HepG2 (cell line): ENCODE measurements around the gene ENO1. TPM values are rescaled to one million over a fixed set of nuclear protein-coding genes. Genes with fewer than 3 reads are reported as not detected.
A peak's percentile ranks its signal among the peaks of the same experiment; 100 is the strongest.

ENCODE experiments used
- HOXA5 ChIP-seq: sonication (generic); formaldehyde crosslinking; IDR thresholded peaks from 2 replicates; pipeline ENCODE4 v1.4.0; 2020; ENCODE audit warnings: missing genetic modification reagents
- KDM5B ChIP-seq: sonication (generic); formaldehyde crosslinking; IDR thresholded peaks from 2 replicates; pipeline ENCODE4 v1.4.0; 2020; ENCODE audit warnings: missing genetic modification reagents, mild to moderate bottlenecking, borderline replicate concordance
- KMT2B ChIP-seq: IDR thresholded peaks from 2 replicates; pipeline ENCODE4 v1.6.1; 2016; ENCODE audit warnings: missing genetic modification reagents, missing compliant biosample characterization
- RBM22 ChIP-seq: fragments of 200-400 bp; formaldehyde crosslinking; optimal IDR thresholded peaks from 2 replicates; pipeline ENCODE3; 2017; ENCODE audit warnings: mild to moderate bottlenecking, low read length, moderate library complexity
- STAG1 ChIP-seq: sonication (generic); formaldehyde crosslinking; IDR thresholded peaks from 2 replicates; pipeline ENCODE4 v1.4.0; 2020; ENCODE audit warnings: missing genetic modification reagents
- TFAP4 ChIP-seq: sonication (generic); IDR thresholded peaks from 2 replicates; pipeline ENCODE4 v1.6.1; 2016; ENCODE audit warnings: low read depth, borderline replicate concordance
- XRCC5 ChIP-seq: fragments of 200-400 bp; formaldehyde crosslinking; optimal IDR thresholded peaks from 2 replicates; pipeline ENCODE3; 2017; ENCODE audit warnings: mild to moderate bottlenecking, low read length
- ZNF687 ChIP-seq: sonication (generic); formaldehyde crosslinking; IDR thresholded peaks from 2 replicates; pipeline ENCODE4 v1.5.1; 2020; ENCODE audit warnings: mild to moderate bottlenecking, missing genetic modification reagents, moderate library complexity
- polyA plus RNA-seq, 8 experiments: library from polyadenylated mRNA; depleted of rRNA in 3 of 8; stranded (reverse) in 7 of 8; unstranded in 1 of 8; fragments of >200 nt; fragmentation: Illumina TruSeq in 4 of 8; extraction: Trizol in 4 of 8; gene quantifications; 2 replicates each; pipeline versions ENCODE4 v1.2.1 to v1.2.3, GENCODE V29; 2011 to 2016; ENCODE audit warnings: low read depth in 4 of 8, missing spikeins in 1 of 8, mixed read lengths in 1 of 8; ENCODE audit not compliant: insufficient read depth in 1 of 8
- total RNA-seq, 5 experiments: library from RNA; depleted of rRNA; stranded (reverse); fragments of >200 nt; fragmentation: Illumina TruSeq; extraction: Trizol; gene quantifications; 2 replicates each; pipeline ENCODE4 v1.2.3, GENCODE V29; 2016; ENCODE audit warnings: low read depth in 1 of 5

ENO1 gene
- total and polyA plus RNA-seq, 2 of the 13 experiments (the other 11 are each of a cell fraction or from before 2014, with no cell fraction given), result 1,559 to 3,103 TPM

- TF ChIP-seq ZNF687 (CRISPR knock-in tag), result peak; percentile 67
- TF ChIP-seq TFAP4, result peak; percentile 38; the same call in 1 of the 2 replicates
- TF ChIP-seq RBM22, result peak; percentile 57
- peak; percentile 48; the same call in 1 of the 2 replicates for TF ChIP-seq KDM5B (CRISPR knock-in tag)
- TF ChIP-seq KMT2B (CRISPR knock-in tag), result no peak
- TF ChIP-seq HOXA5, result no peak
- no peak for TF ChIP-seq XRCC5
- peak; percentile 19; the same call in 1 of the 2 replicates for TF ChIP-seq STAG1 (CRISPR knock-in tag)
Observed at GRCh38 chr1:8862528-8862927, 16.0 kb downstream of the ENO1 start (continued).
